M059J (cell line): Measurements from ENCODE around the gene BOD1L1. TPM values are rescaled to one million over a fixed set of nuclear protein-coding genes. Genes with fewer than 3 reads are reported as not detected.

Experiments used
- DNase-seq: peaks from one replicate; pipeline ENCODE4 v3.0.0-alpha.2; 2012; ENCODE audit warnings: low read depth
- total RNA-seq: library from RNA; depleted of rRNA; stranded (reverse); fragments of >200 nt; shearing (Covaris generic); gene quantifications from 2 replicates; pipeline ENCODE4 v1.2.3, GENCODE V29; 2014

Gene BOD1L1
- total RNA-seq, 1 experiment from 2014 or later, result 15.1 TPM

GRCh38 chr4:13626492-13627177, 890 bp downstream of the BOD1L1 start:
- DNase-seq, result peak; percentile 5

GRCh38 chr4:13618212-13618806, 9.2 kb downstream of the BOD1L1 start:
- no peak for DNase-seq

GRCh38 chr4:13617801-13618200, 9.7 kb downstream of the BOD1L1 start:
- DNase-seq, result no peak

- DNase-seq, result no peak
Observed at GRCh38 chr4:13616597-13616996, 10.9 kb downstream of the BOD1L1 start.

- no peak for DNase-seq
Observed at GRCh38 chr4:13615161-13615560, 12.4 kb downstream of the BOD1L1 start.

GRCh38 chr4:13612569-13612968, 15.0 kb downstream of the BOD1L1 start:
- DNase-seq, result no peak

GRCh38 chr4:13611283-13611842, 16.2 kb downstream of the BOD1L1 start:
- DNase-seq, result no peak

GRCh38 chr4:13605330-13605729, 22.2 kb downstream of the BOD1L1 start:
- DNase-seq, result no peak

GRCh38 chr4:13601848-13602247, 25.7 kb downstream of the BOD1L1 start:
- DNase-seq, result no peak

- no peak for DNase-seq
Observed at GRCh38 chr4:13601048-13601447, 26.5 kb downstream of the BOD1L1 start.

GRCh38 chr4:13599159-13599558, 28.4 kb downstream of the BOD1L1 start:
- DNase-seq, result no peak

GRCh38 chr4:13597604-13598003, 29.9 kb downstream of the BOD1L1 start:
- peak; percentile 32 for DNase-seq

GRCh38 chr4:13597141-13597540, 30.4 kb downstream of the BOD1L1 start:
- no peak for DNase-seq

- no peak for DNase-seq
Observed at GRCh38 chr4:13592220-13592619, 35.3 kb downstream of the BOD1L1 start.

- DNase-seq, result no peak
Observed at GRCh38 chr4:13590766-13591165, 36.8 kb downstream of the BOD1L1 start.

GRCh38 chr4:13588954-13589353, 38.6 kb downstream of the BOD1L1 start:
- DNase-seq, result no peak

GRCh38 chr4:13584481-13584880, 43.0 kb downstream of the BOD1L1 start:
- DNase-seq, result no peak

- DNase-seq, result no peak
Observed at GRCh38 chr4:13580036-13580435, 47.5 kb downstream of the BOD1L1 start.

- no peak for DNase-seq
Observed at GRCh38 chr4:13577660-13578059, 49.9 kb downstream of the BOD1L1 start.

- DNase-seq, result no peak
Observed at GRCh38 chr4:13570916-13571315, 56.6 kb downstream of the BOD1L1 start.

- no peak for DNase-seq
Observed at GRCh38 chr4:13567125-13567524, 60.4 kb downstream of the BOD1L1 start.

GRCh38 chr4:13562876-13563275, 64.6 kb downstream of the BOD1L1 start:
- no peak for DNase-seq

- DNase-seq, result no peak
Observed at GRCh38 chr4:13561673-13562072, 65.9 kb downstream of the BOD1L1 start.
